SK-N-MC (cell line): Measurements from ENCODE around the gene STRIT1.

Source experiments
- EZH2 ChIP-seq: fragments of 200-600 bp; sonication (generic); IDR thresholded peaks from one replicate; pipeline ENCODE4 v1.6.1; 2017; ENCODE audit warnings: antibody characterized with exemption
- FOXP2 ChIP-seq: optimal IDR thresholded peaks from 2 replicates; pipeline ENCODE3; 2011; ENCODE audit warnings: mild to moderate bottlenecking, moderate library complexity; ENCODE audit not compliant: insufficient read depth; ENCODE audit errors: extremely low read length, control extremely low read depth
- POLR2AphosphoS5 ChIP-seq: IDR thresholded peaks from 2 replicates; pipeline ENCODE4 v1.6.1; 2012; ENCODE audit warnings: mild to moderate bottlenecking, low read depth, low read length, borderline replicate concordance

- no peak for TF ChIP-seq POLR2AphosphoS5
- TF ChIP-seq EZH2 = no peak
- TF ChIP-seq FOXP2 = no peak
These were observed 2.9 kb upstream of the STRIT1 start for GRCh38 chr3:155296413-155296812.
